ENCODE data around the gene ASPSCR1.

GRCh38 chr17:82029391-82029790 lies 52.0 kb downstream of the ASPSCR1 start:
- TF ChIP-seq CTCF (IDR thresholded peaks at IDR 0.05) (no peak), POLR2A (IDR thresholded peaks at IDR 0.05) (no peak)

All from esophagus squamous epithelium (tissue), 4 donors.